D721Med (cell line): ENCODE measurements around the gene HBP1.

Experiments used
- DNase-seq: peaks from one replicate; pipeline ENCODE4 v3.0.0; 2011; ENCODE audit warnings: low spot score; ENCODE audit not compliant: insufficient read length
- FAIRE-seq: peaks from 2 replicates; lab custom pipeline; 2011; peaks lifted over from hg19 to GRCh38; lab: Jason Lieb, UNC
- TF ChIP-seq, protein P1 (sequence below): IDR thresholded peaks from 2 replicates; pipeline ENCODE4 v1.5.1; 2012; ENCODE audit warnings: mild to moderate bottlenecking, control low read depth; ENCODE audit not compliant: insufficient read depth; ENCODE audit errors: missing control alignments

Gene HBP1

DNA sequence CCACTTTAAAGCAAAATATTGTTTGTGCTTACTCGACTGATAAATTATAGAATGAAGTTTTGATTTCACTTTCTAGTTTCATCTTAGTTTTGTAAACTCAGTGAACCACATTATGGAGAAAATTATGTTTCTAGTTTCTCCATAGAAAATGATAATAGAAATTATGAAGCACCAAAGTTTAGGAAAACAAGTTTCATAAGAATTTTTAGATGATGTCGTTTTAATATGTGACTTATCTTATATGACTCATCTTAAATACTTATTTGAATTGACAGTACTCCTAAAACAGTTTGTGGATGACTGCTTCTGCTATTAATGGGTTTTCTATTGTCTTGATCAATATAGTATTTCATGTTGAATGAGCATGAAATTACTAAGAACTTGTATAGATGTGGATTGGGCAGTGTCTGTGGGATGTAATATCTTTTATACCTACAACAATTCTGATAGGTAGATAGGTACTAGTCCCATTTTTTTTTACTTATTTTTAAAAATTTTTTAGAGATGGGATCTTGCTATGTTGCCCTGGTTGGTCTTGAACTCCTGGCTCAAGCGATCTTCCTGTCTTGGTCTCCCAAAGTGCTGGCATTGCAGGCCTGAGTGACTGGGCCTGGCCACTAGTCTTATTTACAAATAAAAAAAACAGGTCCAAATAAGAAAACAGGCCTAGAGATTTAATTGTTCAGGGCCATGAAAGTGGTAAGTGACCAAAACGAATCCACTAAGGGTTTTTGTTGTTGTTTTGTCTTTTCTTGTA lies 3.7 kb downstream of the HBP1 start:
- no peak for FAIRE-seq
- TF ChIP-seq, protein P1, sequence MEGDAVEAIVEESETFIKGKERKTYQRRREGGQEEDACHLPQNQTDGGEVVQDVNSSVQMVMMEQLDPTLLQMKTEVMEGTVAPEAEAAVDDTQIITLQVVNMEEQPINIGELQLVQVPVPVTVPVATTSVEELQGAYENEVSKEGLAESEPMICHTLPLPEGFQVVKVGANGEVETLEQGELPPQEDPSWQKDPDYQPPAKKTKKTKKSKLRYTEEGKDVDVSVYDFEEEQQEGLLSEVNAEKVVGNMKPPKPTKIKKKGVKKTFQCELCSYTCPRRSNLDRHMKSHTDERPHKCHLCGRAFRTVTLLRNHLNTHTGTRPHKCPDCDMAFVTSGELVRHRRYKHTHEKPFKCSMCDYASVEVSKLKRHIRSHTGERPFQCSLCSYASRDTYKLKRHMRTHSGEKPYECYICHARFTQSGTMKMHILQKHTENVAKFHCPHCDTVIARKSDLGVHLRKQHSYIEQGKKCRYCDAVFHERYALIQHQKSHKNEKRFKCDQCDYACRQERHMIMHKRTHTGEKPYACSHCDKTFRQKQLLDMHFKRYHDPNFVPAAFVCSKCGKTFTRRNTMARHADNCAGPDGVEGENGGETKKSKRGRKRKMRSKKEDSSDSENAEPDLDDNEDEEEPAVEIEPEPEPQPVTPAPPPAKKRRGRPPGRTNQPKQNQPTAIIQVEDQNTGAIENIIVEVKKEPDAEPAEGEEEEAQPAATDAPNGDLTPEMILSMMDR, result no peak
- no peak for DNase-seq

DNA sequence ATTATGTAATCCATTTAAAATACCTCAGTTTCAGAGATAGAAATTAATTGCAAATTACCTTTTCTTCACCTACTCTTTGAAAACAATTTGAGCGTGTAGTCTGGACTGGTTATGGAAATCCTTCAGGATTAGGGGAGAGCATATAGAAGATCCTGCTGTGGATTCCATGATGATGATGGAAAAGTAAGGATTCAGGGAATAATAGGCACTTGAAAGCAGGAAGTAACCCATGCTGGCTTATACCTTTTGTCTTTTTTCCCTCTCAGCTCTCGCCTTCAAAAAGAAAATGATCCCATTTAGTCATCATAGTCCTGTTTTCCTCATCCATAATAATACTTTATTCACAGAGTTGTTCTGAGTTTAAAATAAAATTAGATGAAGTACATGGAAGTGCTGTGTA lies 4.4 kb downstream of the HBP1 start:
- TF ChIP-seq, protein P1, result no peak
- no peak for DNase-seq
- no peak for FAIRE-seq

DNA sequence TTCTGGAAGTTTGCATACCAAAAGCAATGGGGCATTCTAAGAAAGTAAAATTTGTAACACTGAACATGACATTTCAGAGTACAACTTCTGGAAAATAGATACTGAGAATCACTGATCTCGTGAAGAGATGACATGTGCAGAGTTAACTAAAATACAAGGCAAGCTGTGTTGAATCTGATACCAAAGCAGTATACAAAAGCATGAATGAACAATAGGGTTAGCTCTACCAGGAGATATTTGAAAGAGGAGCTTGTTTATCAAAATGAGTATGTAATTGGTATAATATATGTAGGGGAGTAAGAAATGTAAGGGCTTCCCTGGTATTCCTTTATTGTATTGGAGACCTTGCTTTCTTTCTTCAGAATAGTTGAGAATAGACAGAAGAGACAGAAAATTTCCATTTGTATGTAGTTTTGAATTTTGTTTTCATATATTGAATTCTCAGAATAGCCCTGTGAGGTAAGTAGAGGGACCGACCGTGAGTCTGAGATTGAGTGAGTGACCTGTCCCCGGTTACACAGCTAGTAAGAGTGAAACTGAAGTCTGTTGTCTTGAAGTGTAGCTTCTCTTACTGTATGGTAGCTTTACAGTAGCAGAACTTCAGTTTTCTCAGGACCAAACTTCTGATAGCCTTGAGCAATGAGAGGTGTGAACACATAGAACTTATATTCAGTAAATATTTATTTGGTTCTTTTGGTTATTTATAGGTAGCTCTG lies 5.0 kb downstream of the HBP1 start:
- no peak for DNase-seq
- TF ChIP-seq, protein P1, result no peak
- no peak for FAIRE-seq

DNA sequence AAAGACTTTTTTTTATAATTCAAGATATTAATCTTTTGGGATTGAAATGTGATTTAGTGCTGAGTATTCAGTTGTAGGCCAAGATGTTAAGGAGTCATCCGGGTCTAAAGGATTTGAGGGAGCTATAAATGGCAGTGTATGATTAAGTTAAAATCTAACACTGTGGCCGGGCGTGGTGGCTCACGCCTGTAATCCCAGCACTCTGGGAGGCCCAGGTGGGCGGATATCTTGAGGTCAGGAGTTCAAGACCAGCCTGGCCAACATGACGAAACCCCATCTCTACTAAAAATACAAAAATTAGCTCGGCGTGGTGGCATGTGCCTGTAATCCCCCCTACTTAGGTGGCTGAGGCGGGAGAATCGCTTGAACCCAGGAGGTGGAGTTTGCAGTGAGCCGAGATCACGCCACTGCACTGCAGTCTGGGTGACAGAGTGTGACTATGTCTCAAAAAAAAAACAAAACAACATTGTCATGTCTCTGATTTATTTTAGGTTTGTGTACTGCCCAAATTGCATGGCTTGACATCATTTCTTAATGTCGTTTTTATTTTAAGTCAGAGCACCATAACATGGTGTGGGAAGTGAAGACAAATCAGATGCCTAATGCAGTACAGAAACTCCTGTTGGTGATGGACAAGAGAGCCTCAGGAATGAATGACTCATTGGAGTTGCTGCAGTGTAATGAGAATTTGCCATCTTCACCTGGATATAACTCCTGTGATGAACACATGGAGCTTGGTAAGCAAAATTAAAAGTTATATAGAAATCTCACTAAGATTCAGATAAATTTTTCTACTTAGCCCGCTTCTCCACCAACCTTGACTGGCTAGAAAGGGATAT lies 10.7 kb downstream of the HBP1 start:
- no peak for DNase-seq
- TF ChIP-seq, protein P1, result no peak
- FAIRE-seq, result no peak

DNA sequence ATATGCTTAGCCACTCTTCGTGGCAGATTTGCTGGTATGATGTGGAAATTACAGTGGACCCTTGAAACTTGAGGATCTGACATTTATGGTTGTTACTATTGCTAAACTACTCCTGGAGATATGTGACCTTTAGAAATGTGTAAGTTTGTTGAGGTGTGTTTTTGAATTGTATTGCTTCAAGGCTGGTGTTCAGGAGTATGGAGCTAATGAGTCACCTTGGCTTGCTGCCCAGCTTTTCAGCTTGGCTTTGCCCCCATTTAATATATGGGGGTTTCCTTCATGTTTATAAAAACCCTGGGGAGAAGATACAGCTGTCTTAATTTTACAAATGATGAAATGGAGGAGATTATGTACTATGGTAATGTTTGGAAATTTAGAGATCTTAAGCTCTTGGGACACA lies 11.6 kb downstream of the HBP1 start:
- DNase-seq (no peak), FAIRE-seq (no peak)
- TF ChIP-seq, protein P1, result no peak

DNA sequence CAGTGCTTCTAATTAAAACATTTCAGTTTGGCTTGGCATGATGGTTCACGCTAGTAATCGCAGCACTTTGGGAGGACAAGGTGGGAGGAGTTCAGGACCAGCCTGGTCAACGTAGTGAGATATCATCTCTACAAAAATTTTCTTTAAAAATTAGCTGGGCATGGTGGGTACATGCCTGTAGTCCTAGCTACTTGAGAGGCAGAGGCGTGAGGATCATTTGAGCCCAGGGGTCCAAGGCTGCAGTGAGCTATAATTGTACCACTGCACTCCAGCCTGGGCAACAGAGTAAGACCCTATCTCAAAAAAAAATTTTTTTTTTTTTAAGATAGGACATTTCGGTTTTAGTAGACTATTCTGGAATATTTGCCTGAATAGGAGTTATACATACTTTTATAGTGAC lies 12.4 kb downstream of the HBP1 start:
- DNase-seq (no peak), FAIRE-seq (no peak)
- TF ChIP-seq, protein P1, result no peak
